IMR-90 (cell line): ENCODE results near the gene STX8. TPM values are rescaled to one million over a fixed set of nuclear protein-coding genes. Genes with fewer than 3 reads are reported as not detected.

ENCODE experiments used
- ATAC-seq: fragments of 200-7000 bp; cut with Tn5 transposase; 2 replicates; pipeline ENCODE4 v1.9.1; 2020; ENCODE audit warnings: low read depth, mild to moderate bottlenecking, moderate library complexity
- BruUV-seq: library from RNA; stranded (reverse); fragments of 400-500 nt; replicated peaks from 2 replicates; lab custom pipeline; 2021; lab: Mats Ljungman, UMichigan
- CTCF ChIA-PET: fragments of 300-600 bp; formaldehyde crosslinking; extraction: SDS; loops from one replicate; lab custom pipeline; 2021; ENCODE audit warnings: antibody characterized with exemption; lab: Yijun Ruan, JAX
- POLR2A ChIA-PET: fragments of 300-600 bp; sonication (Branson Sonifier 250); formaldehyde crosslinking; loops from one replicate; lab custom pipeline; 2022; ENCODE audit warnings: antibody characterized with exemption; ENCODE audit not compliant: unreplicated experiment; lab: Charles Lee
- DNase-seq: peaks from one replicate; pipeline ENCODE4 v3.0.0; 2013
- H2AFZ ChIP-seq: replicated peaks from 2 replicates; pipeline ENCODE3; 2013; ENCODE audit warnings: low read length, mild to moderate bottlenecking; ENCODE audit not compliant: poor library complexity
- H2AK5ac ChIP-seq: 2 replicates; pipeline ENCODE4 v1.6.1; 2013; ENCODE audit warnings: low read depth, low read length, inconsistent platforms
- H2AK9ac ChIP-seq: replicated peaks from 2 replicates; pipeline ENCODE3; 2013; ENCODE audit warnings: mild to moderate bottlenecking, low read depth, low read length, moderate library complexity; ENCODE audit not compliant: poor library complexity
- H2BK120ac ChIP-seq: 2 replicates; pipeline ENCODE4 v1.6.1; 2013; ENCODE audit warnings: low read depth, low read length, inconsistent platforms
- H2BK15ac ChIP-seq: 3 replicates; pipeline ENCODE4 v1.6.1; 2013; ENCODE audit warnings: low read depth, low read length, inconsistent platforms
- H2BK20ac ChIP-seq: 2 replicates; pipeline ENCODE4 v1.6.1; 2013; ENCODE audit warnings: low read depth, mild to moderate bottlenecking, inconsistent platforms, low read length, moderate library complexity
- H2BK5ac ChIP-seq: 2 replicates; pipeline ENCODE4 v1.6.1; 2013; ENCODE audit warnings: mild to moderate bottlenecking, low read depth, low read length, inconsistent platforms; ENCODE audit not compliant: poor library complexity, severe bottlenecking
- H3K14ac ChIP-seq: replicated peaks from 2 replicates; pipeline ENCODE4 v1.6.1; 2013; ENCODE audit warnings: low read depth, low read length, inconsistent platforms
- H3K18ac ChIP-seq: 2 replicates; pipeline ENCODE4 v1.6.1; 2013; ENCODE audit warnings: low read depth, low read length, control low read depth
- H3K23ac ChIP-seq: 2 replicates; pipeline ENCODE4 v1.6.1; 2013; ENCODE audit warnings: low read depth, low read length, inconsistent platforms
- H3K27ac ChIP-seq: 2 replicates; pipeline ENCODE4 v1.5.1; 2013; ENCODE audit warnings: mild to moderate bottlenecking, control low read depth, low read length; ENCODE audit not compliant: insufficient read depth
- H3K27me3 ChIP-seq: 2 replicates; pipeline ENCODE4 v1.6.1; 2013; ENCODE audit warnings: low read length; ENCODE audit not compliant: control insufficient read depth, insufficient read depth
- H3K36me3 ChIP-seq: 2 replicates; pipeline ENCODE4 v1.6.1; 2013; ENCODE audit warnings: low read length, mixed read lengths; ENCODE audit not compliant: control insufficient read depth, insufficient read depth
- H3K4ac ChIP-seq: 2 replicates; pipeline ENCODE4 v1.6.1; 2013; ENCODE audit warnings: low read depth, low read length, inconsistent platforms
- H3K4me1 ChIP-seq: 2 replicates; pipeline ENCODE4 v1.6.1; 2013; ENCODE audit warnings: low read length, mixed read lengths; ENCODE audit not compliant: control insufficient read depth, insufficient read depth
- H3K4me2 ChIP-seq: 2 replicates; pipeline ENCODE4 v1.6.1; 2013; ENCODE audit warnings: low read depth, mild to moderate bottlenecking, control low read depth, low read length, moderate library complexity
- H3K4me3 ChIP-seq: 2 replicates; pipeline ENCODE4 v1.5.1; 2013; ENCODE audit warnings: low read depth, mild to moderate bottlenecking, control low read depth, low read length, moderate library complexity; ENCODE audit not compliant: insufficient read depth
- H3K56ac ChIP-seq: 2 replicates; pipeline ENCODE4 v1.6.1; 2013; ENCODE audit warnings: low read length, inconsistent platforms; ENCODE audit not compliant: insufficient read depth; ENCODE audit errors: extremely low read depth
- H3K79me1 ChIP-seq, 2 experiments: 2 replicates each; pipeline ENCODE4 v1.6.1; 2013; ENCODE audit warnings: low read length in 2 of 2, inconsistent platforms in 1 of 2, low read depth in 1 of 2
- H3K9ac ChIP-seq: 2 replicates; pipeline ENCODE4 v1.6.1; 2013; ENCODE audit warnings: low read depth, low read length, control low read depth
- H3K9me1 ChIP-seq: 2 replicates; pipeline ENCODE4 v1.6.1; 2013; ENCODE audit warnings: low read length, inconsistent platforms; ENCODE audit not compliant: insufficient read depth
- H3K9me3 ChIP-seq: 2 replicates; pipeline ENCODE4 v1.6.1; 2013; ENCODE audit warnings: low read length; ENCODE audit not compliant: control insufficient read depth, insufficient read depth
- H4K20me1 ChIP-seq: 2 replicates; pipeline ENCODE4 v1.6.1; 2013; ENCODE audit warnings: low read length, inconsistent platforms; ENCODE audit not compliant: insufficient read depth
- H4K5ac ChIP-seq: 2 replicates; pipeline ENCODE4 v1.6.1; 2013; ENCODE audit warnings: mild to moderate bottlenecking, low read depth, low read length, control low read depth
- H4K8ac ChIP-seq, 2 experiments: 2 replicates each; pipeline ENCODE4 v1.6.1; 2013; ENCODE audit warnings: low read depth in 2 of 2, low read length in 2 of 2, control low read depth in 1 of 2, inconsistent platforms in 1 of 2
- H4K91ac ChIP-seq: 2 replicates; pipeline ENCODE4 v1.6.1; 2013; ENCODE audit warnings: low read depth, low read length, inconsistent platforms; ENCODE audit not compliant: insufficient read depth
- BHLHE40 ChIP-seq: fragments of 150-350 bp; IDR thresholded peaks from 2 replicates; pipeline ENCODE4 v1.6.1; 2016; ENCODE audit warnings: mild to moderate bottlenecking, low read depth, low read length
- CHD1 ChIP-seq: IDR thresholded peaks from 2 replicates; pipeline ENCODE4 v1.6.1; 2012; ENCODE audit warnings: low read depth, low read length, improper control_type of control experiment
- FOS ChIP-seq: fragments of 150-350 bp; IDR thresholded peaks from 2 replicates; pipeline ENCODE4 v1.6.1; 2016; ENCODE audit warnings: low read depth, low read length
- MAFK ChIP-seq: IDR thresholded peaks from 2 replicates; pipeline ENCODE4 v1.6.1; 2012; ENCODE audit warnings: low read depth, low read length, improper control_type of control experiment
- MAZ ChIP-seq: IDR thresholded peaks from 2 replicates; pipeline ENCODE4 v1.6.1; 2012; ENCODE audit warnings: low read depth, mild to moderate bottlenecking, low read length, improper control_type of control experiment, moderate library complexity, borderline replicate concordance
- MXI1 ChIP-seq: IDR thresholded peaks from 2 replicates; pipeline ENCODE4 v1.6.1; 2012; ENCODE audit warnings: low read depth, mild to moderate bottlenecking, low read length, moderate library complexity, borderline replicate concordance
- NFE2L2 ChIP-seq: fragments of 150-350 bp; IDR thresholded peaks from 2 replicates; pipeline ENCODE4 v1.6.1; 2016; ENCODE audit warnings: low read depth, mild to moderate bottlenecking, low read length
- POLR2A ChIP-seq: IDR thresholded peaks from 2 replicates; pipeline ENCODE4 v1.6.1; 2012; ENCODE audit warnings: mild to moderate bottlenecking, low read depth, low read length
- RAD21 ChIP-seq: IDR thresholded peaks from 2 replicates; pipeline ENCODE4 v1.6.1; 2012; ENCODE audit warnings: low read length, improper control_type of control experiment
- RCOR1 ChIP-seq: IDR thresholded peaks from 2 replicates; pipeline ENCODE4 v1.6.1; 2012; ENCODE audit warnings: mild to moderate bottlenecking, low read length, improper control_type of control experiment; ENCODE audit not compliant: insufficient replicate concordance
- RFX5 ChIP-seq: IDR thresholded peaks from 2 replicates; pipeline ENCODE4 v1.8.0; 2012; ENCODE audit warnings: low read depth, mild to moderate bottlenecking, low read length, moderate library complexity
- SMC3 ChIP-seq: fragments of 150-350 bp; IDR thresholded peaks from 2 replicates; pipeline ENCODE4 v1.6.1; 2016; ENCODE audit warnings: low read depth, mild to moderate bottlenecking, antibody characterized with exemption, low read length, moderate library complexity
- WGBS, 2 experiments: methylation state at CpG; one replicate each; pipeline versions ENCODE4 v1.1.5 to v1.1.7; 2013; ENCODE audit warnings: missing lambda C conversion rate in 2 of 2; ENCODE audit not compliant: insufficient read length in 1 of 2; ENCODE audit errors: extremely low coverage in 2 of 2; 5-methylcytosine and 5-hydroxymethylcytosine counted together
- dilution Hi-C: fragments of 300-500 bp; cut with HindIII; formaldehyde crosslinking; loops from one replicate; pipeline ENCODE4 v1.14.3; 2018; ENCODE audit warnings: low sequenced_read_pairs; ENCODE audit not compliant: unreplicated experiment
- in situ Hi-C: fragments of 300-500 bp; cut with MboI; formaldehyde crosslinking; loops from 3 replicates; pipeline ENCODE4 v1.14.3; 2019; ENCODE audit warnings: low sequenced_read_pairs, inconsistent platforms, mixed read lengths
- intact Hi-C: fragments of 100-400 bp; cut with micrococcal nuclease; formaldehyde crosslinking; loops from 2 replicates; pipeline ENCODE4 v1.10.0; 2022
- polyA plus RNA-seq, 3 experiments: library from polyadenylated mRNA; depleted of rRNA; stranded (reverse); fragments of >200 nt; gene quantifications; 2 replicates each; pipeline ENCODE4 v1.2.3, GENCODE V29; 2012; ENCODE audit warnings: low replicate concordance in 1 of 3
- total RNA-seq: library from RNA; depleted of rRNA; stranded (reverse); fragments of >200 nt; gene quantifications from 2 replicates; pipeline ENCODE4 v1.2.3, GENCODE V29; 2012
- TF ChIP-seq, protein P1 (sequence below): fragments of 150-350 bp; IDR thresholded peaks from 2 replicates; pipeline ENCODE4 v1.6.1; 2017; ENCODE audit warnings: mild to moderate bottlenecking, antibody characterized with exemption, low read length, low read depth
- TF ChIP-seq, protein P2 (sequence below): conservative IDR thresholded peaks from 2 replicates; pipeline ENCODE4 v1.5.1; 2012; ENCODE audit warnings: mild to moderate bottlenecking, low read depth, low read length, improper control_type of control experiment
- TF ChIP-seq, protein P3 (sequence below): fragments of 150-350 bp; IDR thresholded peaks from 2 replicates; pipeline ENCODE4 v1.6.1; 2016; ENCODE audit warnings: low read depth, mild to moderate bottlenecking, low read length, moderate library complexity, borderline replicate concordance

STX8 gene
- total and polyA plus RNA-seq, 2 of the 4 experiments (the other 2 are of a cell fraction) = 26.5 to 47.0 TPM

DNA sequence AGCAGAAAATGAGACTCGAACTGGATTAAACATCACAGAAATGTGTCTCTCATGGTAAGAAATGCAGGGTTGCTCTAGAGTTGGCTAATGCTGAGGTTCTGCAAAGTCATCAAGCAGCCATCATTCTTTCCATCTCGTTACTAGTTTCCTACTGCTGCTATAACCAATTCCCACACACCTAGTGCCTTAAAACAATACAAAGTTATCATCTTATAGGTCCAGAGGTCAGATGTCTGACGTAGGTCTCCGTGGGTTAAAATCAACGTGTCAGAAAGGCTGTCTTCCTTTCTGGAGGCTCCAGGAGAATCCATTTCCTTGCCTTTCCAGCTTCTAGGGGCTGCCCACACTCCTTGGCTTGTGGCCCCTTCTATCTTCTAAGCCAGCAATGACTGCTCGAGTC is 118.6 kb downstream of the STX8 start:
- intact Hi-C loops (no loop called here), dilution Hi-C loops (no loop called here), in situ Hi-C loops (no loop called here)
- Histone ChIP-seq H3K56ac (no peak overlapping the region), H3K4me3 (no peak overlapping the region), H2AK5ac (no peak overlapping the region), H3K18ac (no peak overlapping the region), H3K4me1 (no peaks in the 10 kb centered on the region; the same call in 1 of the 2 replicates), H3K4ac (no peak overlapping the region), H3K9ac (no peak overlapping the region), H3K23ac (no peak overlapping the region), H4K20me1 (no peaks in the 10 kb centered on the region), H4K8ac (no peak overlapping the region), H3K9me3 (no peaks in the 10 kb centered on the region), H2BK20ac (no peak overlapping the region), H2AK9ac (no peak overlapping the region), H3K36me3 (no peaks in the 10 kb centered on the region), H2BK120ac (no peak overlapping the region), H4K91ac (no peak overlapping the region), H2BK5ac (no peak overlapping the region), H3K14ac (no peak overlapping the region), H3K27me3 (no peaks in the 10 kb centered on the region), H3K79me1 (no peaks in the 10 kb centered on the region), H3K9me1 (no peaks in the 10 kb centered on the region), H3K27ac (no peak overlapping the region), H2AFZ (no peak overlapping the region), H2BK15ac (no peak overlapping the region), H4K5ac (no peak overlapping the region), H3K4me2 (no peak overlapping the region)
- ChIA-PET CTCF (no interaction called here), POLR2A (no interaction called here)
- ATAC-seq (no peak), DNase-seq (no peak)
- no peak for TF ChIP-seq SMC3
- TF ChIP-seq, protein P1, sequence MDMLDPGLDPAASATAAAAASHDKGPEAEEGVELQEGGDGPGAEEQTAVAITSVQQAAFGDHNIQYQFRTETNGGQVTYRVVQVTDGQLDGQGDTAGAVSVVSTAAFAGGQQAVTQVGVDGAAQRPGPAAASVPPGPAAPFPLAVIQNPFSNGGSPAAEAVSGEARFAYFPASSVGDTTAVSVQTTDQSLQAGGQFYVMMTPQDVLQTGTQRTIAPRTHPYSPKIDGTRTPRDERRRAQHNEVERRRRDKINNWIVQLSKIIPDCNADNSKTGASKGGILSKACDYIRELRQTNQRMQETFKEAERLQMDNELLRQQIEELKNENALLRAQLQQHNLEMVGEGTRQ = no peak
- TF ChIP-seq BHLHE40 = no peak
- no peak for TF ChIP-seq RCOR1
- no peak for TF ChIP-seq MXI1
- TF ChIP-seq MAZ = no peak
- no peak for TF ChIP-seq RAD21
- no peak for TF ChIP-seq RFX5
- TF ChIP-seq, protein P2, sequence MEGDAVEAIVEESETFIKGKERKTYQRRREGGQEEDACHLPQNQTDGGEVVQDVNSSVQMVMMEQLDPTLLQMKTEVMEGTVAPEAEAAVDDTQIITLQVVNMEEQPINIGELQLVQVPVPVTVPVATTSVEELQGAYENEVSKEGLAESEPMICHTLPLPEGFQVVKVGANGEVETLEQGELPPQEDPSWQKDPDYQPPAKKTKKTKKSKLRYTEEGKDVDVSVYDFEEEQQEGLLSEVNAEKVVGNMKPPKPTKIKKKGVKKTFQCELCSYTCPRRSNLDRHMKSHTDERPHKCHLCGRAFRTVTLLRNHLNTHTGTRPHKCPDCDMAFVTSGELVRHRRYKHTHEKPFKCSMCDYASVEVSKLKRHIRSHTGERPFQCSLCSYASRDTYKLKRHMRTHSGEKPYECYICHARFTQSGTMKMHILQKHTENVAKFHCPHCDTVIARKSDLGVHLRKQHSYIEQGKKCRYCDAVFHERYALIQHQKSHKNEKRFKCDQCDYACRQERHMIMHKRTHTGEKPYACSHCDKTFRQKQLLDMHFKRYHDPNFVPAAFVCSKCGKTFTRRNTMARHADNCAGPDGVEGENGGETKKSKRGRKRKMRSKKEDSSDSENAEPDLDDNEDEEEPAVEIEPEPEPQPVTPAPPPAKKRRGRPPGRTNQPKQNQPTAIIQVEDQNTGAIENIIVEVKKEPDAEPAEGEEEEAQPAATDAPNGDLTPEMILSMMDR = no peak
- TF ChIP-seq, protein P3, sequence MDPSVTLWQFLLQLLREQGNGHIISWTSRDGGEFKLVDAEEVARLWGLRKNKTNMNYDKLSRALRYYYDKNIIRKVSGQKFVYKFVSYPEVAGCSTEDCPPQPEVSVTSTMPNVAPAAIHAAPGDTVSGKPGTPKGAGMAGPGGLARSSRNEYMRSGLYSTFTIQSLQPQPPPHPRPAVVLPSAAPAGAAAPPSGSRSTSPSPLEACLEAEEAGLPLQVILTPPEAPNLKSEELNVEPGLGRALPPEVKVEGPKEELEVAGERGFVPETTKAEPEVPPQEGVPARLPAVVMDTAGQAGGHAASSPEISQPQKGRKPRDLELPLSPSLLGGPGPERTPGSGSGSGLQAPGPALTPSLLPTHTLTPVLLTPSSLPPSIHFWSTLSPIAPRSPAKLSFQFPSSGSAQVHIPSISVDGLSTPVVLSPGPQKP = no peak
- no peak for TF ChIP-seq POLR2A
- no peak for TF ChIP-seq FOS
- no peak for TF ChIP-seq MAFK
- TF ChIP-seq NFE2L2 = no peak
- no peak for TF ChIP-seq CHD1
- WGBS, 2 experiments = 80% methylated on average over 4 of the region's 6 CpGs; no CpG with 5 or more reads in 1 of the 2 experiments
- BruUV-seq = no TSS peak
